Frontal cortex (tissue), 4 donors: ENCODE measurements around the gene UACA. TPM values are rescaled to one million over a fixed set of nuclear protein-coding genes. Genes with fewer than 3 reads are reported as not detected.
A peak's percentile ranks its signal among the peaks of the same experiment; 100 is the strongest.
"Not testable (repeated sequence)": the region's sequence is repeated elsewhere in the genome, so short reads cannot be mapped to it uniquely, and the experiment has no call there.

ENCODE experiments used
- DNase-seq, 2 donors: peaks; one replicate each; pipeline ENCODE4 v3.0.0; 2012; ENCODE audit warnings: low spot score in 2 of 2
- FAIRE-seq: peaks from 2 replicates; lab custom pipeline; 2012; peaks lifted over from hg19 to GRCh38; lab: Jason Lieb, UNC
- total RNA-seq: library from RNA; depleted of rRNA; stranded (reverse); fragments of >200 nt; gene quantifications from one replicate; pipeline ENCODE4 v1.2.3, GENCODE V29; 2014
- donor health status: control.
- donor health status: control.
- donor health status: control.

The UACA gene
- total RNA-seq, 1 donor from 2014 or later, result 22.0 TPM

GRCh38 chr15:70680817-70681216, 82.5 kb downstream of the UACA start:
- no peak for DNase-seq
- FAIRE-seq, result no peak

GRCh38 chr15:70679919-70680231, 83.5 kb downstream of the UACA start:
- no peak for FAIRE-seq
- DNase-seq, result no peak

- FAIRE-seq (no peak), DNase-seq (no peak)
These were observed 91.3 kb downstream of the UACA start for GRCh38 chr15:70672081-70672480.

- no peak for FAIRE-seq
- no peak for DNase-seq
These were observed 92.7 kb downstream of the UACA start for GRCh38 chr15:70670680-70671079.

- no peak for DNase-seq
These were observed 93.2 kb downstream of the UACA start for GRCh38 chr15:70669966-70670658.

GRCh38 chr15:70669006-70669602, 94.3 kb downstream of the UACA start:
- FAIRE-seq (no peak), DNase-seq (no peak)

More at GRCh38 chr15:70669966-70670658, 93.2 kb downstream of the UACA start:
- no peak for FAIRE-seq

GRCh38 chr15:70665599-70665998, 97.8 kb downstream of the UACA start:
- DNase-seq (no peak), FAIRE-seq (no peak)

- FAIRE-seq (no peak), DNase-seq (no peak)
These were observed 98.9 kb downstream of the UACA start for GRCh38 chr15:70664494-70664893.

GRCh38 chr15:70663069-70663468, 100.3 kb downstream of the UACA start:
- DNase-seq, FAIRE-seq: not testable (repeated sequence)

GRCh38 chr15:70659662-70660061, 103.7 kb downstream of the UACA start:
- DNase-seq (no peak), FAIRE-seq (no peak)

- DNase-seq, result no peak
- no peak for FAIRE-seq
These were observed 104.7 kb downstream of the UACA start for GRCh38 chr15:70658641-70659040.

GRCh38 chr15:70653426-70653825, 109.9 kb downstream of the UACA start:
- DNase-seq, result no peak
- no peak for FAIRE-seq

- no peak for FAIRE-seq
- DNase-seq, result no peak
These were observed 111.0 kb downstream of the UACA start for GRCh38 chr15:70652341-70652740.

GRCh38 chr15:70651303-70651845, 112.0 kb downstream of the UACA start:
- DNase-seq (no peak), FAIRE-seq (no peak)

- DNase-seq, result no peak
- FAIRE-seq, result no peak
These were observed 112.6 kb downstream of the UACA start for GRCh38 chr15:70650567-70651302.

GRCh38 chr15:70647396-70647795, 116.0 kb downstream of the UACA start:
- FAIRE-seq (no peak), DNase-seq (no peak)

GRCh38 chr15:70646169-70646568, 117.2 kb downstream of the UACA start:
- DNase-seq (no peak), FAIRE-seq (no peak)

- DNase-seq (no peak), FAIRE-seq (no peak)
These were observed 119.6 kb downstream of the UACA start for GRCh38 chr15:70643783-70644125.

- no peak for FAIRE-seq
- no peak for DNase-seq
These were observed 120.1 kb downstream of the UACA start for GRCh38 chr15:70643106-70643782.

GRCh38 chr15:70636540-70637165, 126.7 kb downstream of the UACA start:
- FAIRE-seq (no peak), DNase-seq (peak in 1 of 2 donors; percentile 30)
